ENCODE results near the gene VIL1. TPM values are rescaled to one million over a fixed set of nuclear protein-coding genes. Genes with fewer than 3 reads are reported as not detected.
A peak's percentile ranks its signal among the peaks of the same experiment; 100 is the strongest.

VIL1 gene
- total RNA-seq, 1 experiment from 2014 or later: 0.49 TPM

GRCh38 chr2:218395826-218396687 is 22.9 kb upstream of the VIL1 start:
- no peaks in the 10 kb centered on the region for H3K9me2 ChIP-seq (ENCODE audit: insufficient read depth)
- CTCF ChIA-PET: interaction anchor here (0.8 to 2.6 kb wide), 10 partner anchors 9 to 209 kb away, joined by 3 to 22 read pairs (median 5); partner anchors contain the start of genes AAMP and PNKD
- H3K79me2 ChIP-seq (ENCODE audit: insufficient read depth, low read length): peaks cover 22% of the 10 kb centered on the region
- no peaks in the 10 kb centered on the region for H3K27me3 ChIP-seq (ENCODE audit: insufficient read depth, low read length)
- intact Hi-C loops (cut with micrococcal nuclease): loop anchor here (1.0 to 2.0 kb wide), 4 partner anchors 95 to 210 kb away; partner anchors contain the start of gene TMBIM1
- BruUV-seq (replicated peaks): no TSS peak
- H3K36me3 ChIP-seq (ENCODE audit: control insufficient read depth in 1 of 2, insufficient read depth in 2 of 2, low read length in 2 of 2): no peaks in the 10 kb centered on the region
- POLR2A ChIA-PET: interaction anchor here (0.7 to 1.2 kb wide), 3 partner anchors 93 to 126 kb away, joined by 3 to 5 read pairs (median 4); partner anchors contain the start of genes AAMP and PNKD
- peak overlapping the region; percentile 99 for H3K27ac ChIP-seq (ENCODE audit: low read depth, low read length)
- H3K4me2 ChIP-seq (ENCODE audit: low read length): peak overlapping the region; percentile 90
- H2AFZ ChIP-seq (ENCODE audit: low read depth, low read length, poor library complexity, severe bottlenecking): peak overlapping the region; percentile 94
- ATAC-seq (peak; percentile 61), DNase-seq (ENCODE audit: low read depth, low spot score) (peak; percentile 96)
- H3K9ac ChIP-seq (ENCODE audit: low read length): peak overlapping the region; percentile 92
- peaks cover 24 to 57% of the 10 kb centered on the region in 2 experiments for H3K4me1 ChIP-seq (ENCODE audit: control insufficient read depth in 1 of 2, insufficient read depth in 2 of 2, low read length in 2 of 2)
- H3K9me3 ChIP-seq (ENCODE audit: control insufficient read depth in 1 of 2, insufficient read depth in 1 of 2, low read depth in 1 of 2, low read length in 2 of 2): no peaks in the 10 kb centered on the region
- no peaks in the 10 kb centered on the region for H4K20me1 ChIP-seq (ENCODE audit: insufficient read depth)
- H3K4me3 ChIP-seq (replicated peaks in 1 of 2; ENCODE audit: low read depth in 1 of 2, low read length in 2 of 2): peak overlapping the region; percentile 63 to 85
- RAD21 ChIA-PET (ENCODE audit: low non-redundant PET in 1 of 2, low total read pairs in 2 of 2, uncharacterized antibody in 2 of 2, unreplicated experiment in 2 of 2): interaction anchor here in 1 of 2 experiments (0.7 kb wide), 1 partner anchor 94 kb away, joined by 3 read pairs; no protein-coding TSS in a partner anchor
- TF ChIP-seq EZH2phosphoT487 (IDR thresholded peaks at IDR 0.05; ENCODE audit: borderline replicate concordance): no peak
- TF ChIP-seq SP1 (IDR thresholded peaks at IDR 0.05; ENCODE audit: low read depth): no peak
- TF ChIP-seq, protein P1, sequence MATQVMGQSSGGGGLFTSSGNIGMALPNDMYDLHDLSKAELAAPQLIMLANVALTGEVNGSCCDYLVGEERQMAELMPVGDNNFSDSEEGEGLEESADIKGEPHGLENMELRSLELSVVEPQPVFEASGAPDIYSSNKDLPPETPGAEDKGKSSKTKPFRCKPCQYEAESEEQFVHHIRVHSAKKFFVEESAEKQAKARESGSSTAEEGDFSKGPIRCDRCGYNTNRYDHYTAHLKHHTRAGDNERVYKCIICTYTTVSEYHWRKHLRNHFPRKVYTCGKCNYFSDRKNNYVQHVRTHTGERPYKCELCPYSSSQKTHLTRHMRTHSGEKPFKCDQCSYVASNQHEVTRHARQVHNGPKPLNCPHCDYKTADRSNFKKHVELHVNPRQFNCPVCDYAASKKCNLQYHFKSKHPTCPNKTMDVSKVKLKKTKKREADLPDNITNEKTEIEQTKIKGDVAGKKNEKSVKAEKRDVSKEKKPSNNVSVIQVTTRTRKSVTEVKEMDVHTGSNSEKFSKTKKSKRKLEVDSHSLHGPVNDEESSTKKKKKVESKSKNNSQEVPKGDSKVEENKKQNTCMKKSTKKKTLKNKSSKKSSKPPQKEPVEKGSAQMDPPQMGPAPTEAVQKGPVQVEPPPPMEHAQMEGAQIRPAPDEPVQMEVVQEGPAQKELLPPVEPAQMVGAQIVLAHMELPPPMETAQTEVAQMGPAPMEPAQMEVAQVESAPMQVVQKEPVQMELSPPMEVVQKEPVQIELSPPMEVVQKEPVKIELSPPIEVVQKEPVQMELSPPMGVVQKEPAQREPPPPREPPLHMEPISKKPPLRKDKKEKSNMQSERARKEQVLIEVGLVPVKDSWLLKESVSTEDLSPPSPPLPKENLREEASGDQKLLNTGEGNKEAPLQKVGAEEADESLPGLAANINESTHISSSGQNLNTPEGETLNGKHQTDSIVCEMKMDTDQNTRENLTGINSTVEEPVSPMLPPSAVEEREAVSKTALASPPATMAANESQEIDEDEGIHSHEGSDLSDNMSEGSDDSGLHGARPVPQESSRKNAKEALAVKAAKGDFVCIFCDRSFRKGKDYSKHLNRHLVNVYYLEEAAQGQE (IDR thresholded peaks at IDR 0.05; ENCODE audit: low read depth): no peak
- no peak for TF ChIP-seq SRF (IDR thresholded peaks at IDR 0.05; ENCODE audit: low read depth)
- no peak for TF ChIP-seq FOSL1 (IDR thresholded peaks at IDR 0.05; ENCODE audit: low read depth)
- peak; percentile 65; the same call in 1 of the 2 replicates for TF ChIP-seq POLR2AphosphoS5 (IDR thresholded peaks at IDR 0.05; ENCODE audit: low read depth, low read length)
- TF ChIP-seq, protein P2, sequence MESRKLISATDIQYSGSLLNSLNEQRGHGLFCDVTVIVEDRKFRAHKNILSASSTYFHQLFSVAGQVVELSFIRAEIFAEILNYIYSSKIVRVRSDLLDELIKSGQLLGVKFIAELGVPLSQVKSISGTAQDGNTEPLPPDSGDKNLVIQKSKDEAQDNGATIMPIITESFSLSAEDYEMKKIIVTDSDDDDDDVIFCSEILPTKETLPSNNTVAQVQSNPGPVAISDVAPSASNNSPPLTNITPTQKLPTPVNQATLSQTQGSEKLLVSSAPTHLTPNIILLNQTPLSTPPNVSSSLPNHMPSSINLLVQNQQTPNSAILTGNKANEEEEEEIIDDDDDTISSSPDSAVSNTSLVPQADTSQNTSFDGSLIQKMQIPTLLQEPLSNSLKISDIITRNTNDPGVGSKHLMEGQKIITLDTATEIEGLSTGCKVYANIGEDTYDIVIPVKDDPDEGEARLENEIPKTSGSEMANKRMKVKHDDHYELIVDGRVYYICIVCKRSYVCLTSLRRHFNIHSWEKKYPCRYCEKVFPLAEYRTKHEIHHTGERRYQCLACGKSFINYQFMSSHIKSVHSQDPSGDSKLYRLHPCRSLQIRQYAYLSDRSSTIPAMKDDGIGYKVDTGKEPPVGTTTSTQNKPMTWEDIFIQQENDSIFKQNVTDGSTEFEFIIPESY (IDR thresholded peaks at IDR 0.05; ENCODE audit: extremely low read depth, insufficient replicate concordance, low read length): peak; percentile 62
- TF ChIP-seq TCF7L2 (IDR thresholded peaks at IDR 0.05; ENCODE audit: borderline replicate concordance, extremely low read depth, insufficient read depth, insufficient read length): no peak
- TF ChIP-seq JUND (IDR thresholded peaks at IDR 0.05): no peak
- TF ChIP-seq SIN3A (IDR thresholded peaks at IDR 0.05; ENCODE audit: low read depth): no peak
- no peak for TF ChIP-seq ZNF274 (IDR thresholded peaks at IDR 0.05; ENCODE audit: low read depth, low read length)
- TF ChIP-seq, protein P3, sequence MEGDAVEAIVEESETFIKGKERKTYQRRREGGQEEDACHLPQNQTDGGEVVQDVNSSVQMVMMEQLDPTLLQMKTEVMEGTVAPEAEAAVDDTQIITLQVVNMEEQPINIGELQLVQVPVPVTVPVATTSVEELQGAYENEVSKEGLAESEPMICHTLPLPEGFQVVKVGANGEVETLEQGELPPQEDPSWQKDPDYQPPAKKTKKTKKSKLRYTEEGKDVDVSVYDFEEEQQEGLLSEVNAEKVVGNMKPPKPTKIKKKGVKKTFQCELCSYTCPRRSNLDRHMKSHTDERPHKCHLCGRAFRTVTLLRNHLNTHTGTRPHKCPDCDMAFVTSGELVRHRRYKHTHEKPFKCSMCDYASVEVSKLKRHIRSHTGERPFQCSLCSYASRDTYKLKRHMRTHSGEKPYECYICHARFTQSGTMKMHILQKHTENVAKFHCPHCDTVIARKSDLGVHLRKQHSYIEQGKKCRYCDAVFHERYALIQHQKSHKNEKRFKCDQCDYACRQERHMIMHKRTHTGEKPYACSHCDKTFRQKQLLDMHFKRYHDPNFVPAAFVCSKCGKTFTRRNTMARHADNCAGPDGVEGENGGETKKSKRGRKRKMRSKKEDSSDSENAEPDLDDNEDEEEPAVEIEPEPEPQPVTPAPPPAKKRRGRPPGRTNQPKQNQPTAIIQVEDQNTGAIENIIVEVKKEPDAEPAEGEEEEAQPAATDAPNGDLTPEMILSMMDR (IDR thresholded peaks at IDR 0.05 in 2 of 3, conservative IDR thresholded peaks at IDR 0.05 in 1 of 3; ENCODE audit: borderline replicate concordance in 1 of 3, insufficient read depth in 1 of 3, low read depth in 2 of 3, low read length in 2 of 3): peak in 2 of 3 experiments; percentile 76 to 83; a peak in 4 of 6 replicates
- TF ChIP-seq ATF3 (IDR thresholded peaks at IDR 0.05): no peak
- TF ChIP-seq YY1 (IDR thresholded peaks at IDR 0.05; ENCODE audit: extremely low read depth, insufficient replicate concordance, low read depth, low read length): peak; percentile 85
- TF ChIP-seq ZFX (IDR thresholded peaks at IDR 0.05): no peak
- TF ChIP-seq RAD21 (IDR thresholded peaks at IDR 0.05; ENCODE audit: low read depth): no peak
- TF ChIP-seq EGR1 (IDR thresholded peaks at IDR 0.05; ENCODE audit: low read depth): no peak
- TF ChIP-seq CBX3 (IDR thresholded peaks at IDR 0.05; ENCODE audit: low read depth): no peak
